ENCODE data around the gene MERTK. TPM values are rescaled to one million over a fixed set of nuclear protein-coding genes. Genes with fewer than 3 reads are reported as not detected.
A peak's percentile ranks its signal among the peaks of the same experiment; 100 is the strongest.

MERTK gene
- total and polyA plus RNA-seq, 10 of the 15 experiments (the other 5 are each of a cell fraction or from before 2014, with no cell fraction given) = 0.13 to 30.6 (median 0.50) TPM

GRCh38 chr2:111884592-111884964, 13.8 kb upstream of the MERTK start:
- intact Hi-C loops (cut with micrococcal nuclease; ENCODE audit: unreplicated experiment) = loop anchor here (10.0 kb wide), 1 partner anchor 550 kb away; the partner anchor contains the start of gene RGPD8
- no peaks in the 10 kb centered on the region; the same call in 1 of the 2 replicates for H3K4me1 ChIP-seq (ENCODE audit: control insufficient read depth, insufficient read depth, low read length)
- no TSS peak for BruUV-seq (replicated peaks)
- in situ Hi-C loops (cut with MboI) = loop anchor here (10.0 kb wide), 1 partner anchor 370 kb away; the partner anchor contains the start of gene ZC3H8
- H3K4me2 ChIP-seq (ENCODE audit: control insufficient read depth, insufficient read depth) = peak overlapping the region; percentile 86
- no peaks in the 10 kb centered on the region for H4K20me1 ChIP-seq (ENCODE audit: control insufficient read depth, insufficient read depth)
- WGBS (ENCODE audit: insufficient coverage, insufficient replicate concordance, low lambda C conversion rate, missing lambda C conversion rate) = 5% methylated on average over 9 of the region's 11 CpGs
- FAIRE-seq (no peak), DNase-seq (ENCODE audit: low read depth, low spot score) (no peak), ATAC-seq (peak; percentile 14)
- POLR2A ChIA-PET = interaction anchor here (0.6 to 1.1 kb wide), 3 partner anchors 18 to 170 kb away, joined by 3 to 5 read pairs (median 3); partner anchors contain the start of gene TMEM87B
- H3K27ac ChIP-seq (ENCODE audit: control insufficient read depth, insufficient read depth) = peak overlapping the region; percentile 90
- H3K36me3 ChIP-seq (ENCODE audit: control insufficient read depth in 2 of 2, insufficient read depth in 2 of 2, low read length in 1 of 2) = no peaks in the 10 kb centered on the region
- no peak for TF ChIP-seq ZNF592 (IDR thresholded peaks at IDR 0.05)
- TF ChIP-seq JUND (IDR thresholded peaks at IDR 0.05; ENCODE audit: low read depth, low read length) = no peak
- 0 out of 2 replicates have a peak, but pooled peaks have one; percentile 4 for TF ChIP-seq NR2F1 (conservative IDR thresholded peaks at IDR 0.05)
- TF ChIP-seq IKZF2 (IDR thresholded peaks at IDR 0.05) = 0 out of 4 replicates have a peak, but pooled peaks of 1 of the 2 experiments have one; percentile 19
- TF ChIP-seq E4F1 (IDR thresholded peaks at IDR 0.05; ENCODE audit: borderline replicate concordance, partially characterized antibody) = no peak
- 0 out of 2 replicates have a peak, but pooled peaks have one; percentile 6 for TF ChIP-seq MLLT1 (IDR thresholded peaks at IDR 0.05)
- no peak for TF ChIP-seq RUNX3 (IDR thresholded peaks at IDR 0.05; ENCODE audit: low read length)
- 0 out of 2 replicates have a peak, but pooled peaks have one; percentile 2 for TF ChIP-seq CBX5 (IDR thresholded peaks at IDR 0.05; ENCODE audit: low read depth)
- no peaks in the 10 kb centered on the region for H3K27me3 ChIP-seq (replicated peaks in 1 of 2; ENCODE audit: control insufficient read depth in 2 of 2, insufficient read depth in 2 of 2, low read length in 1 of 2)
- H3K4me3 ChIP-seq = peak overlapping the region; percentile 97
- no peaks in the 10 kb centered on the region for H3K9me3 ChIP-seq (replicated peaks; ENCODE audit: control insufficient read depth, insufficient read depth, low read length)
- SMC1A ChIA-PET (ENCODE audit: uncharacterized antibody, unreplicated experiment) = interaction anchor here (3.0 kb wide), 2 partner anchors 16 to 165 kb away, joined by 11 to 14 read pairs; no protein-coding TSS in a partner anchor
- H3K79me2 ChIP-seq (ENCODE audit: control insufficient read depth, insufficient read depth, low read length) = peaks cover 29% of the 10 kb centered on the region
- CTCF ChIA-PET = interaction anchor here (0.6 to 2.2 kb wide), 7 partner anchors 11 to 590 kb away, joined by 3 to 8 read pairs (median 4); no protein-coding TSS in a partner anchor
- H2AFZ ChIP-seq (ENCODE audit: control insufficient read depth, low read depth, low read length) = peak overlapping the region; percentile 93
- H3K9ac ChIP-seq (ENCODE audit: control insufficient read depth, insufficient read depth, low read length) = peak overlapping the region; percentile 88
- RAD21 ChIA-PET (ENCODE audit: unreplicated experiment) = interaction anchor here (0.7 to 1.5 kb wide), 5 partner anchors 14 to 187 kb away, joined by 3 to 5 read pairs (median 5); partner anchors contain the start of genes MERTK and TMEM87B

Data from GM12878 (cell line).